AG04450 (cell line): ENCODE results near the gene RAB4B. TPM values are rescaled to one million over a fixed set of nuclear protein-coding genes. Genes with fewer than 3 reads are reported as not detected.
A peak's percentile ranks its signal among the peaks of the same experiment; 100 is the strongest.

Experiments
- CTCF ChIA-PET: fragments of 300-600, 350-600 bp; formaldehyde crosslinking; extraction: SDS; loops from one replicate; lab custom pipeline; 2022; ENCODE audit warnings: antibody characterized with exemption, inconsistent platforms; lab: Charles Lee
- POLR2A ChIA-PET: fragments of 350-600 bp; formaldehyde crosslinking; extraction: SDS; loops from one replicate; lab custom pipeline; 2021; ENCODE audit warnings: antibody characterized with exemption, inconsistent platforms; lab: Yijun Ruan, JAX
- DNase-seq: peaks from one replicate; pipeline ENCODE4 v3.0.0-alpha.2; 2011; ENCODE audit warnings: low read depth, low spot score
- H3K27ac ChIP-seq: one replicate; pipeline ENCODE4 v1.5.1; 2012; ENCODE audit warnings: low read depth, low read length, control low read depth
- H3K27me3 ChIP-seq: one replicate; pipeline ENCODE4 v1.6.0; 2012; ENCODE audit warnings: low read length; ENCODE audit not compliant: control insufficient read depth, insufficient read depth
- H3K4me3 ChIP-seq: 2 replicates; pipeline ENCODE4 v1.5.1; 2011; ENCODE audit warnings: mild to moderate bottlenecking, low read depth, low read length, control low read depth
- H3K9me3 ChIP-seq: 2 replicates; pipeline ENCODE4 v1.5.1; 2012; ENCODE audit warnings: low read length; ENCODE audit not compliant: control insufficient read depth, insufficient read depth
- CTCF ChIP-seq: IDR thresholded peaks from 2 replicates; pipeline ENCODE4 v1.5.1; 2011; ENCODE audit warnings: low read depth, low read length, control low read depth, inconsistent platforms
- polyA plus RNA-seq: library from polyadenylated mRNA; depleted of rRNA; stranded (reverse); fragments of >200 nt; gene quantifications from 2 replicates; pipeline ENCODE4 v1.2.3, GENCODE V29; 2011

Gene RAB4B
- polyA plus RNA-seq, 1 experiment, result 14.0 TPM

- TF ChIP-seq CTCF, result no peak
- Histone ChIP-seq H3K27me3 (no peaks in the 10 kb centered on the region), H3K27ac (peak within 1 kb of the TSS; percentile 96), H3K9me3 (no peaks in the 10 kb centered on the region), H3K4me3 (peak within 1 kb of the TSS; percentile 94)
- ChIA-PET CTCF (interaction anchor here (1.7 kb wide), 1 partner anchor 88 kb away, joined by 7 read pairs; no protein-coding TSS in a partner anchor), POLR2A (interaction anchor here (0.6 to 1.8 kb wide), 10 partner anchors 9 to 105 kb away, joined by 3 to 28 read pairs (median 8); partner anchors contain the start of genes COQ8B, EGLN2, ITPKC and NUMBL)
- DNase-seq, result peak; percentile 94
These were observed 27.0 kb upstream of the RAB4B start, which contains the start of gene SNRPA for GRCh38 chr19:40750874-40751537. SNRPA (plus strand) TSS chr19:40751203; CDS start chr19:40751409, 206 bp downstream.

- DNase-seq, result no peak
- Histone ChIP-seq H3K27ac (no peak overlapping the region), H3K4me3 (peak overlapping the region; percentile 94), H3K27me3 (no peaks in the 10 kb centered on the region), H3K9me3 (no peaks in the 10 kb centered on the region)
- ChIA-PET CTCF (interaction anchor here (1.2 kb wide), 1 partner anchor 89 kb away, joined by 3 read pairs; no protein-coding TSS in a partner anchor), POLR2A (interaction anchor here (0.6 to 0.7 kb wide), 2 partner anchors 26 to 61 kb away, joined by 3 read pairs; partner anchors contain the start of gene RAB4B)
- TF ChIP-seq CTCF, result no peak
These were observed 25.7 kb upstream of the RAB4B start for GRCh38 chr19:40752257-40752781.

GRCh38 chr19:40754611-40755247, 23.3 kb upstream of the RAB4B start:
- TF ChIP-seq CTCF, result no peak
- no peaks in the 10 kb centered on the region for H3K27me3 ChIP-seq
- no peak for DNase-seq
- CTCF ChIA-PET, result interaction anchor here (2.2 kb wide), 1 partner anchor 121 kb away, joined by 5 read pairs; no protein-coding TSS in a partner anchor
- H3K4me3 ChIP-seq, result peak overlapping the region; percentile 1; the same call in 1 of the 2 replicates
- POLR2A ChIA-PET, result interaction anchor here (0.7 to 1.7 kb wide), 3 partner anchors 11 to 37 kb away, joined by 4 to 16 read pairs (median 7); no protein-coding TSS in a partner anchor
- no peak overlapping the region for H3K27ac ChIP-seq
- no peaks in the 10 kb centered on the region for H3K9me3 ChIP-seq

- H3K9me3 ChIP-seq, result no peaks in the 10 kb centered on the region
- DNase-seq, result no peak
- H3K27ac ChIP-seq, result peak overlapping the region; percentile 11
- TF ChIP-seq CTCF, result no peak
- CTCF ChIA-PET, result interaction anchor here (2.2 kb wide), 1 partner anchor 121 kb away, joined by 5 read pairs; no protein-coding TSS in a partner anchor
- POLR2A ChIA-PET, result interaction anchor here (0.7 to 1.7 kb wide), 2 partner anchors 11 to 38 kb away, joined by 7 to 16 read pairs; no protein-coding TSS in a partner anchor
- no peaks in the 10 kb centered on the region for H3K27me3 ChIP-seq
- no peak overlapping the region for H3K4me3 ChIP-seq
These were observed 22.8 kb upstream of the RAB4B start for GRCh38 chr19:40755248-40755624.
